Epidermal melanocyte (primary cell): ENCODE data around the gene CBX3.
"Not testable (repeated sequence)": the region's sequence is repeated elsewhere in the genome, so short reads cannot be mapped to it uniquely, and the experiment has no call there.

Experiments
- DNase-seq: peaks from one replicate; pipeline ENCODE4 v3.0.0; 2011; ENCODE audit warnings: low spot score; ENCODE audit not compliant: insufficient read length

CBX3 gene

DNA sequence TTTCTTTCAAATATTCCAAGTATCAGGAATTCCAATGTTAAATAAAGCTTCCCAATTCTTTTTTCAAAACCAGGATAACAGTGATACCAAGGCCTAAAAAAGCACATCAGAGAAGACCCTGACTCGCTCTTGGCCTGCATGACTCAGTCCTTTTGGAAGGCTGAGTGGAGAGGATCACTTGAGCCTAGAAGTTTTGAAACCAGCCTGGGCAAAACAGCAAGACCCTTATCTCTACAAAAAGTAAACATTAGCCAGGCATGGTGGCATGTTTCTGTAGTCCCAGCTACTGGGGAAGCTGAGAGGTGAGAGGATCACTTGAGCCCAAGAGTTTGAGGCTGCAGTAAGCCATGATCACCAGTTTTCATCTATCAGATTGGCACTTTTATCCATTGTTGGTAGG, 30.9 kb upstream of the CBX3 start:
- no peak for DNase-seq

DNA sequence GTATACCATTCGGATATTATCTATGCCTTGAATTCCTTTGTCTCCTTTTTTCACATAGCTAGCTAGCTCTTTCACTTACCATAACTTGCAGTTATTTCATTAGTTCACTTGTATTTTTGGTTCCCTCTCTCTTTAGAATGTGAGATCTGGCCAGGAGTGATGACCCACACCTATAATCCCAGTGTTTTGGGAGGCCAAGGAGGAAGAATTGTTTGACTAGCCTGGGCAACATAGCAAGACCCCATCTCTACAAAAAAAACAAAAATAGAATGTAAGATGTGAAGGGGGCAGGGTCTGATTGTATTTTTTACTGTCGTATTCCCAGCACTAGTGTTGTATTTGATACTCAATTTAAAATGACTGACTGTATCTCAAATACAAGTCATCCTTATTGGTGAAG, 29.9 kb upstream of the CBX3 start:
- no peak for DNase-seq

DNA sequence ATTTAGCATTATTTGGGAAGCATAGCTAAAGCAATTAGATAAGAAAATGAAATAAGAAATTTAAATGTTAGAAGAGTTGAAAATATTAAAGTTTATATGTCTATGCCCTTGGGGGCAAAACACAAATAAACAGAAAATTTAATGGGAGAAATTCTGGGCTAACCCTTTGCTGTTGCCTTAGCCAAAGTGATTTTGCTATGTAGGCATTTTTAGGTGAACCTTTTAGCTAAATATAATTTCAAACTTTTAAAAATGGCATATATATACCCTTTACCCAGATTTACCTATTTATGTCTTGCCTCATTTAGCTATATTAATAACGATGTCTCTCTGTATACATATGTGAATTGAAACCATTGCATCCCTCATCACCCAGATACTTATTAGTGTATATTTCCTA, 29.5 kb upstream of the CBX3 start:
- DNase-seq: no peak

DNA sequence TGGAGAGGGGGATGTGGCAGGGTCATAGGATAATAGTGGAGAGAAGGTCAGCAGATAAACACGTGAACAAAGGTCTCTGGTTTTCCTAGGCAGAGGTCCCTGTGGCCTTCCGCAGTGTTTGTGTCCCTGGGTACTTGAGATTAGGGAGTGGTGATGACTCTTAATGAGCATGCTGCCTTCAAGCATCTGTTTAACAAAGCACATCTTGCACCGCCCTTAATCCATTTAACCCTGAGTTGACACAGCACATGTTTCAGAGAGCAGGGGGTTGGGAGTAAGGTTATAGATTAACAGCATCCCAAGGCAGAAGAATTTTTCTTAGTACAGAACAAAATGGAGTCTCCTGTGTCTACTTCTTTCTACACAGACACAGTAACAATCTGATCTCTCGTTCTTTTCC, 25.6 kb upstream of the CBX3 start:
- not testable (repeated sequence) for DNase-seq

DNA sequence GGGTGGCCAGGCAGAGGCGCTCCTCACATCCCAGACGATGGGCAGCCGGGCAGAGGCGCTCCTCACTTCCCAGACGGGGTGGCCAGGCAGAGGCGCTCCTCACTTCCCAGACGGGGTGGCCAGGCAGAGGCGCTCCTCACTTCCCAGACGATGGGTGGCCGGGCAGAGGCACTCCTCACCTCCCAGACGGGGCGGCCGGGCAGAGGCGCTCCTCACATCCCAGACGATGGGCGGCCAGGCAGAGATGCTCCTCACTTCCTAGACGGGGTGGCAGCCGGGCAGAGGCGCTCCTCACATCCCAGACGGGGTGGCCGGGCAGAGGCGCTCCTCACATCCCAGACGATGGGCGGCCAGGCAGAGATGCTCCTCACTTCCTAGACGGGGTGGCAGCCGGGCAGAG, 24.8 kb upstream of the CBX3 start:
- DNase-seq: not testable (repeated sequence)

DNA sequence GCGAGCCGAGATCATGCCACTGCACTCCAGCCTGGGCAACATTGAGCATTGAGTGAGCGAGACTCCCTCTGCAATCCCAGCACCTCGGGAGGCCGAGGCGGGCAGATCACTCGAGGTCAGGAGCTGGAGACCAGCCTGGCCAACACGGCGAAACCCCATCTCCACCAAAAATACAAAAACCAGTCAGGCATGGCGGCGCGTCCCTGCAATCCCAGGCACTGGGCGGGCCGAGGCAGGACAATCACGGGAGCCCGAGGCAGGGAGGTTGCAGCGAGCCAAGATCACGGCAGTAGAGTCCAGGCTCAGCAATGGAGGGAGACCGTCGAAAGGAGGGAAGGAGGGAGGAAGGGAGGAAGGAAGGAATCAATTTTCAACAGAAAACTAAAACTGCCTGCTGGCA, 24.3 kb upstream of the CBX3 start:
- not testable (repeated sequence) for DNase-seq

DNA sequence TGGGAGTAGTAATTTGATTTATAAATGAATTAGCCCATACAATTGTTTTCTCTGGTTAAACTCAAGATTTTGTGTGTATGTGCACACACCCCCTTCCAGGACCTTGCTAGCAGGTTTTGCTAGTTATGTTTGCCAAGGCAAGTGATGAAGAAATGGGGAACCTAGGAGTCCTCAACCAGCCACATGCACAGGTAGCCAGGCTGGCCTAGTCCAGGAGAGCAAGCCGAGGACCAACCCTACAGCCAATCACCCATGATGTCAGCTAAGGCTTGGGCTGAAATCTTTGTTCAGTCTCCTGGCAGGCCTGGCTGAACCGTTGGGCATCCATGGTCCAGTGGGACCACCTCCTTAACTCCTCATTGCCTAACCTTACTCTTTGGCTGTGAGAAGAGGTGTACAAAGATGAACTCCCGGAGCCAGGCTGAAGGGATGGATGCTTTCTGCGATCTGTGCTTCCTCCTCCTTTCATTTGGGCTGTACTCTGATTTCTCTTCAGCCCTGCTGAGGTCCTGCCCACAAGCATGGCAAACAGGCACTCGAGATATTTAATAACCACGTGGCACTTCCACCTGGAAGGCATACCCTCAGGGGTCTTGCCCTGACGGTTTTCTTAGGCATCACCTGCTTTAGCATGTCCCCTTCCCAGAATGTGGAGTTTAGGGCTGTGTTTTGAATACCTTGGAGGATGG, 23.1 kb upstream of the CBX3 start:
- no peak for DNase-seq

DNA sequence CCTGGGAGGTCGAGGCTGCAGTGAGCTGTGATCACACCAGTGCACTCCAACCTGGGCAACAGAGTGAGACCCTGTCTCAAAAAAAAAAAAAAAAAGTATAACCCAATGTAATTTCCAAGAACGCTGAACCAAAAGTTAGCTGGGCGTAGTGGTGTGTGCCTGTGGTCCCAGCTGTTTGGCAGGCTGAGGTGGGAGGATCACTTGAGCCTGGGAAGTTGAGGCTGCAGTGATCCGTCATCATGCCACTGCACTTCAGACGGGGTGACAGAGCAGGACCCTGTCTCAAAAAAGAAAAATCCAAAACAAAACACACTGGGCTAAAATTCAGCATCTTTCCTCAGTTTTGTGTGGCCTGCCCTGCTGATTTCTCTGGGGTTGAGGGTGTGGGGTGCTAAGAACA, 22.1 kb upstream of the CBX3 start:
- no peak for DNase-seq

DNA sequence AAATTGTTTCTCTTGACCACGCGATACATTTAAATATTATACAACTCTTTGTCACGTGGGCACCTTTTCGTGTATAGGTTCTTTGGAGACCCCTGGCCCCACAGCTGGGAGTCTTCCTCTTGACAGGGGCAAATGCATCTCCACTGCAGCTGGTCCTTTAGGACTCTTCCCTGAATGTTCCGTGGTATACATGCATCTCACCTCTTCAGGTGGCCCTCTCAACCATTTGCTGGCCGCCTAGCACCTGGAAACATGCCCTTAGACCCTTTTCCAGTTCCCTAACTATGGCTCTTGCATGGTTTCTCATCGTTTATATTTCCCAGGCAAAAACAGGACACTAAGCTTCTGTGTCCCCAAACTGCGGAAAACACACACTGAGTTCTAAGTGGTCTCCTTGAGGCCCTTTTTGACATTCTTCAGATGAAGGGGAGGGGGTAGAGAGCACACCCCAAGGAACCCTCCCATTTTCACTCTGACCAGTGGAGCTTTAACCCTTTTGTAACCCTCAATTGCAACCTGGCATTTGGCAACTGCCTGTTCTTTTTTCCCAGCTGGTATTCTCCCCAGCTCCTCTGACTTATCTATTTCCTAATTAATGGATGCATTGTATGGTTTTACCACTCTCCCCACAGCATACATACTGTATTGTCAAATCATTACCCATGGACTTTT, 21.6 kb upstream of the CBX3 start:
- no peak for DNase-seq

DNA sequence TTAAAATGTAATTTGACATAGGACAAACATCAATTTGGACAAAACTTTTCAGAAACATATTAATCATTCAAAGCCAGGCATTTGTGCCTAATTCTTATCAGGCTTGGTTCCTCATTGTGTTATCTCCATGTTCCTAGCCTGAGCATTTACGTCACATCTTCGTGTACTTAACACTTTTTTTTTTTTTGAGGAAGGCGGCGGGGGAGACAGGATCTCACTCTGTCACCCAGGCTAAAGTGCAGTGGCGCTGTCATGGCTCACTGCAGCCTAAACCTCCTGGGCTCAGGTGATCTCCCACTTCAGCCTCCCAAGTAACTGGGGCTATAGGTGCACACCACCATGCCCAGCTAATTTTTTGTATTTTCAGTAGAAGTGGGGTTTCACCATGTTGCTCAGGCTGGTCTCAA, 20.8 kb upstream of the CBX3 start:
- no peak for DNase-seq

DNA sequence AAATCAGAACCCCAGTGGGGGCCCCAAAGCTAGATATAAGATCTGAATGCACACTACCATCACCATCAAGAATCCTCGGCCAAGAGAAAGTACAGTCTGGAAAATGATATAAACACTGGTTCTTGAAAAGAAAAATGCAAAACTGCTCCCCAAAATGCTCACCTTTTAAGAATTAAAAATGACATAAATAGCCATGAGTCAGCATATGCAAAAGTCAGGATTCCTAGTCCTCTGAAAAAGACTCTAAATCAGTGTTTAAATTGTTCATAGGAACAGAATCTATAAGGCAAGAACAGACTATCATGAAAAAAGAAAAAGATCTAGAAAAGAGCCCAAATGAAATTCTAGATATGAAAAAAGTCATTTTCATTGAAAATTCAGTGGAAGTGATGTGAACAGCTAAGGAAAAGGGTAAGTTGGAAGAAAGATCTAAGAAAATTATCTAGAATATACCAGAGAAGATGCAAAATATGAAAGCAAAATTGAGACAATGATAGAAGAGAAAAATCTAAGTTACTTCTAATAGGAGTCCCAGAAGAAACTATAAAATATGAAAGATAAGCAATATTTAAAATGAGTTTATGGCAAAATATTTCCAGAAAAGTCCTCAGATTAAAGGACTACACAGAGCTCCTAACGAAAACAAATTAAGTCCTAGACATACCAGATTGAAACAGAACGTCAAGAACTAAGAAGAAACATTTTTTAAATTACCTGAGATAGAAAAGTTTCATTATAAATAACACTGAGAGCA, 19.9 kb upstream of the CBX3 start:
- no peak for DNase-seq

DNA sequence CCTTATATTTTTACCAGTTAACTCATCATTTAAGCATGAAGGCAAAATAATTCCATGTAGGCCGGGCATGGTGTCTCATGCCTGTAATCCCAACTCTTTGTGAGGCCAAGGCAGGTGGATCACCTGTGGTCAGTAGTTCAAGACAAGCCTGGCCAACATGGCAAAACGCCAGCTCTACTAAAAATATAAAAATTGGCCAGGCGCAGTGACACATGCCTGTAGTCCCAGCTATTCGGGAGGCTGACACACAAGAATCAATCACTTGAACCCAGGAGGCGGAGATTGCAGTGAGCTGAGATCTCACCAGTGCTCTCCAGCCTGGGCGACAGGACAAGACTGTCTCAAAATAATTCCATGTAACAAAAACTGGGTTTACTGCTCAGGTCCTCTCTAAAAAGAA, 19.3 kb upstream of the CBX3 start:
- no peak for DNase-seq

DNA sequence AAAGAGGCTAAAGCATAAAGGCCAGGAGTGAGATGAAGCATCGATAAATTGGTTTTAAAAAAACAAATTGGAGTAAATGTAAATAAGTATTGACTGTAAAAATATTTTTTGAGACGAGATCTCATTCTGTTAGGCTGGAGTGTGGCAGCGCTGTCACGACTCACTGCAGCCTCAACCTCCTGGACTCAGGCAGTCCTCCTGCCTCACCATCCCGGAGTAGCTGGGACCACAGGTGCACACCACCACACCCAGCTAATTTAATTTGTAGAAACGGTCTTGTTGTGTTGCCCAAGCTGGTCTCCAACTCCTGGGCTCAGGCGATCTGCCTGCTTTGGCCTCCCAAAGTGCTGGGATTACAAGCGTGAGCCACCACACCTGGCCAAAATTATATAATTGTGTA, 18.8 kb upstream of the CBX3 start:
- DNase-seq: no peak

DNA sequence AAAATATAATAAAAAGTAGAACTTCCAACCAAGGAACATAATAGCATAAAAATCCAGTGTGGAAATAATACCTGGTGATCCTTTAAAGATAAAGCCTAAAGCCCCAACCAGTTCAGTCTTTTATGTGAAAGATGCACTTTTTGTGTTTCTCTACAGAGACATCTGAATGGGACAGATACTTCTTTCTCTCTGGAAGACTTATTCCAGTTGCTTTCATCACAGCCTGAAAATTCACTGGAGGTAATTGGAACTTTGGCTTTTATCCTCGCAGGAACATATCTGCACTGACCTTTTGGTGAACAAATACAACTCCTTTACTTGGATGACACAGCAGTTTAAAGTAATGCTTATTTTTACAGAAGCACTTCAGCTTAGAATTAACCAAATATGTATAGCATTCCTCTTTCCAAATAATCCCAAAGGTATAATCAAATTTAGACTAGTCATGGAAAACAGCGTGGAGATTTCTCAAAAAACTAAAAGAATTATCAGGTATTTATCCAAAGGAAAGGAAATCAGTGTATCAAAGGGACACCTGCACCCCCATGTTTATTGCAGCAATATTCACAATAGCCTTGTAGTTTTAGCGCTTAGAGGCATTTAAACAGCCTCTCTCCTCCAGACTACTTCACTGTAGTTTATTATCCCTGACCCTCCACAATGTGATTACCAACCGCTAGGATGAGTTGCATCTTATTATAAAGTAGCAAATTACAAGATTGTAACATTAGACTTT, 17.8 kb upstream of the CBX3 start:
- DNase-seq: no peak

DNA sequence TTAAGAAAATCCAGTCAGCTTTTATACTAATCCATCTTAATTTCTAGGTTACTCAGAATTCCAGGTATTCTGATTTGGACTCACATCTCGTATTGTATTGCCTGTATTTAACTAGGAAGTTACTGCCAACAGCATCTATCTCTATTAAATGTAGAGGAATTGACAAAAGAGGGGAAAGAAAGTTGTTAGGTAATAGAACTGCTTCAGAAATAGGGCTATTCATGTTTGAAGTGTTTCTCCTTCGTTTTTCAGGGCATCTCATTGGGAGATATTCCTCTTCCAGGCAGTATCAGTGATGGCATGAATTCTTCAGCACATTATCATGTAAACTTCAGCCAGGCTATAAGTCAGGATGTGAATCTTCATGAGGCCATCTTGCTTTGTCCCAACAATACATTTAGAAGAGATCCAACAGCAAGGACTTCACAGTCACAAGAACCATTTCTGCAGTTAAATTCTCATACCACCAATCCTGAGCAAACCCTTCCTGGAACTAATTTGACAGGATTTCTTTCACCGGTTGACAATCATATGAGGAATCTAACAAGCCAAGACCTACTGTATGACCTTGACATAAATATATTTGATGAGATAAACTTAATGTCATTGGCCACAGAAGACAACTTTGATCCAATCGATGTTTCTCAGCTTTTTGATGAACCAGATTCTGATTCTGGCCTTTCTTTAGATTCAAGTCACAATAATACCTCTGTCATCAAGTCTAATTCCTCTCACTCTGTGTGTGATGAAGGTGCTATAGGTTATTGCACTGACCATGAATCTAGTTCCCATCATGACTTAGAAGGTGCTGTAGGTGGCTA, 17.1 kb upstream of the CBX3 start:
- not testable (repeated sequence) for DNase-seq

DNA sequence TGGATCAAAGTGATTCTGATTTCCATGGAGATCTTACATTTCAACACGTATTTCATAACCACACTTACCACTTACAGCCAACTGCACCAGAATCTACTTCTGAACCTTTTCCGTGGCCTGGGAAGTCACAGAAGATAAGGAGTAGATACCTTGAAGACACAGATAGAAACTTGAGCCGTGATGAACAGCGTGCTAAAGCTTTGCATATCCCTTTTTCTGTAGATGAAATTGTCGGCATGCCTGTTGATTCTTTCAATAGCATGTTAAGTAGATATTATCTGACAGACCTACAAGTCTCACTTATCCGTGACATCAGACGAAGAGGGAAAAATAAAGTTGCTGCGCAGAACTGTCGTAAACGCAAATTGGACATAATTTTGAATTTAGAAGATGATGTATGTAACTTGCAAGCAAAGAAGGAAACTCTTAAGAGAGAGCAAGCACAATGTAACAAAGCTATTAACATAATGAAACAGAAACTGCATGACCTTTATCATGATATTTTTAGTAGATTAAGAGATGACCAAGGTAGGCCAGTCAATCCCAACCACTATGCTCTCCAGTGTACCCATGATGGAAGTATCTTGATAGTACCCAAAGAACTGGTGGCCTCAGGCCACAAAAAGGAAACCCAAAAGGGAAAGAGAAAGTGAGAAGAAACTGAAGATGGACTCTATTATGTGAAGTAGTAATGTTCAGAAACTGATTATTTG, 16.3 kb upstream of the CBX3 start:
- DNase-seq: no peak

DNA sequence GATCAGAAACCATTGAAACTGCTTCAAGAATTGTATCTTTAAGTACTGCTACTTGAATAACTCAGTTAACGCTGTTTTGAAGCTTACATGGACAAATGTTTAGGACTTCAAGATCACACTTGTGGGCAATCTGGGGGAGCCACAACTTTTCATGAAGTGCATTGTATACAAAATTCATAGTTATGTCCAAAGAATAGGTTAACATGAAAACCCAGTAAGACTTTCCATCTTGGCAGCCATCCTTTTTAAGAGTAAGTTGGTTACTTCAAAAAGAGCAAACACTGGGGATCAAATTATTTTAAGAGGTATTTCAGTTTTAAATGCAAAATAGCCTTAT, 15.7 kb upstream of the CBX3 start:
- no peak for DNase-seq

DNA sequence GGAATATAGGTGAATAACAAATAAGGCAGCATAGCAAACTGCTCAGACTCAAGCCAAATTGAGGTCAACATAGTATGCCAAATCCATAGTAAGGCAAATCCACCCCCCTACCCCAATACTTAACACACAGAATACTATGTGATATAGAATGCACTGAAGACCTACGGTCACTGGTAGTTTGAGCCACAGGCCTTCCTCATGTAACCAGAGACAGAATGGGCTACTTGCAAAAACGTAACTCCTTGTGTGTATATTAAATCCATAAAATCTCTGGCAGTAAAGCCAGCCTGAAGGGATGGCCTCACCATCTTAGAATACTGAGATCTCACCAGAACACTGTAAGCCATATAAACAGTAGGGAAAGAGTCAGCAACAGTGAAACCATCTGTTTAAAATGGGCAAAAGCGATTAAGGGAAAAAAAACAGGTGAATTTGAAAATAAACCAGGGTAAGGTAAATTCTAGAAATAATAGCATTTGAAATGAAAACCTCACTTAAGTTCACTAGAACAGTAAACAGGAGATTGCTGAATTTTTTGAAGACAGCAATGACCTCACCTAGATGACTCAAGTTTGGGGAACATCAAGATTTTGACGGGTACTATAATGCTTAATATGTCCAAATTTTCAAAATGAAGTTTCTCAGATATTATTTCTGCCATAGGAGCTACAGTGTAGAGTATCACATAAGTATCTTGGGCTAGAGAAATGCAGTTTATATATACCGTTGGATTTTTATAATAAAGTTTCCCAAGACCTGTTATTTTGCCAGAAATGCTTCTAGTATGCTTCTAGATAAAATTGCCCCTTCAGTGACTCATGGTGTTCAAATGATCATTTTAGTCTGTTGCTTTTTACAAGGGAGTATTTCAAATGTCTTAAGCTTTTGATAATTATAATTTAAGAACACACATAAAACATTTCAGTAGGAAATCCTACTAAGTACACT, 14.9 kb upstream of the CBX3 start:
- no peak for DNase-seq

DNA sequence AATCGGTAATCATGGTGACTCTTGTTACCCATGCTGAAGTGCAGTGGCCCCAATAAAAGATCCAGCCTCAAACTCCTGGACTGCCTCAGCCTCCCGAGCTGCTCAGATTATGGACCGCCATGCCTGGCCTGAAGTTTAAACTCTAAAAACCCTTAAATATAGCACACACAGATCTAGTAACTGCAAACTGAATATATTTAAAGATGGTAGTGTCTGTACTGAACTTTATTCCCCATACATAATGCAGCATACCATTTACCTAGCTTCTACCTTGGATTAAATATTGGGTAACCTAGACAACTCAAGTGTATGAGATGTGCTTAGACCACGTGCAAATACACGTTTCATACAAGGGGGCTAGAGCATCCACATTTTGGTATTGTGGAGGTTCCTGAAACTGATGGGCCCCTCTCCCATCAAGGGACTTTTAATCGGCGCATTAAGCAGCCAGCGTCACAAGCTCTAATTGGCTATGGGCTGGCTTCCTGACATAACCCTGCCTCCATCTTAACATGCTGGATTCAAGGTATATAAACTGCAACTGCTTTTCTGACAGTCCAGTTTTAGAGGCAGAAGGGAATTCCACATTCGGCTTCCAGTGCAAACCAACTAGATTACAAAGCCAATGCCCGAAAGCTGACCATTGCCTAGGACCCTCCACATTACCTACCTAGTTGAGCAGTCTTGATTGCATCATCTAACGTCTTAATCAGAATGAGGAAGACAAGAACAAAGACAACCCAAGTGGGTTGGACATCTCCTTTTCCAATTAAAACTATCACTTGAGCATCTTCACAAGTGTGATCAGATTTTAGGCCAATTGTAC, 14.0 kb upstream of the CBX3 start:
- no peak for DNase-seq
